ENCODE measurements around the gene PNLIP.
A peak's percentile ranks its signal among the peaks of the same experiment; 100 is the strongest.

PNLIP gene

GRCh38 chr10:116587878-116588591 is 42.3 kb downstream of the PNLIP start:
- DNase-seq: no peak

- DNase-seq: peak; percentile 4
Measured at GRCh38 chr10:116588995-116589394, 43.3 kb downstream of the PNLIP start.

GRCh38 chr10:116589926-116590325 is 44.2 kb downstream of the PNLIP start:
- DNase-seq: no peak

GRCh38 chr10:116590590-116591444 is 45.1 kb downstream of the PNLIP start, which contains the start of gene PNLIPRP1:
TSS of gene PNLIPRP1 (plus strand) at chr10:116590959. CDS start at chr10:116591130, 171 bp downstream.
- peak; percentile 61 for DNase-seq

- no peak for DNase-seq
Measured at GRCh38 chr10:116593139-116593740, 47.5 kb downstream of the PNLIP start.

- no peak for DNase-seq
Measured at GRCh38 chr10:116594525-116595035, 48.8 kb downstream of the PNLIP start.

GRCh38 chr10:116596062-116596461 is 50.3 kb downstream of the PNLIP start:
- no peak for DNase-seq

GRCh38 chr10:116597543-116597942 is 51.8 kb downstream of the PNLIP start:
- no peak for DNase-seq

- no peak for DNase-seq
Measured at GRCh38 chr10:116598329-116598728, 52.6 kb downstream of the PNLIP start.

- no peak for DNase-seq
Measured at GRCh38 chr10:116599991-116600390, 54.3 kb downstream of the PNLIP start.

- DNase-seq: no peak
Measured at GRCh38 chr10:116602648-116603400, 57.1 kb downstream of the PNLIP start.

- no peak for DNase-seq
Measured at GRCh38 chr10:116606061-116606483, 60.3 kb downstream of the PNLIP start.

- DNase-seq: no peak
Measured at GRCh38 chr10:116607336-116607735, 61.6 kb downstream of the PNLIP start.

GRCh38 chr10:116608686-116609594 is 63.2 kb downstream of the PNLIP start:
- DNase-seq: peak; percentile 2

GRCh38 chr10:116610443-116611152 is 64.9 kb downstream of the PNLIP start:
- DNase-seq: no peak

GRCh38 chr10:116611153-116611545 is 65.4 kb downstream of the PNLIP start:
- no peak for DNase-seq

- no peak for DNase-seq
Measured at GRCh38 chr10:116612107-116612769, 66.5 kb downstream of the PNLIP start.

GRCh38 chr10:116613471-116613870 is 67.7 kb downstream of the PNLIP start:
- no peak for DNase-seq

- DNase-seq: no peak
Measured at GRCh38 chr10:116614796-116615195, 69.1 kb downstream of the PNLIP start.

GRCh38 chr10:116615199-116615776 is 69.6 kb downstream of the PNLIP start:
- DNase-seq: no peak
